H1 (cell line): ENCODE results near the gene PRLH. TPM values are rescaled to one million over a fixed set of nuclear protein-coding genes. Genes with fewer than 3 reads are reported as not detected.

Experiments
- CTCF ChIA-PET: fragments of 300-600 bp; sonication (Branson Sonifier 250); formaldehyde crosslinking; loops from one replicate; lab custom pipeline; 2021; ENCODE audit not compliant: partially characterized antibody; lab: Charles Lee
- POLR2A ChIA-PET: fragments of 300-600 bp; sonication (Branson Sonifier 250); formaldehyde crosslinking; loops from one replicate; lab custom pipeline; 2021; ENCODE audit warnings: inconsistent platforms; ENCODE audit not compliant: partially characterized antibody; lab: Charles Lee
- DNase-seq, 2 experiments: peaks; one replicate each; pipeline versions ENCODE4 v3.0.0 to v3.0.0-alpha.2; 2010 to 2022; ENCODE audit warnings: low spot score in 2 of 2, low read depth in 1 of 2, mixed read lengths in 1 of 2
- FAIRE-seq: peaks from 2 replicates; lab custom pipeline; 2011; peaks lifted over from hg19 to GRCh38; lab: Jason Lieb, UNC
- H2AFZ ChIP-seq: 2 replicates; pipeline ENCODE4 v1.8.1; 2012; ENCODE audit warnings: low read length, inconsistent platforms
- H2AK5ac ChIP-seq: 2 replicates; pipeline ENCODE4 v1.6.1; 2013; ENCODE audit warnings: low read depth, low read length
- H2BK120ac ChIP-seq: replicated peaks from 2 replicates; pipeline ENCODE3; 2013; ENCODE audit warnings: low read depth, low read length, inconsistent platforms
- H2BK12ac ChIP-seq: 2 replicates; pipeline ENCODE4 v1.6.1; 2013; ENCODE audit warnings: low read depth, low read length
- H2BK15ac ChIP-seq: 2 replicates; pipeline ENCODE4 v1.6.1; 2013; ENCODE audit warnings: low read length
- H2BK20ac ChIP-seq: 2 replicates; pipeline ENCODE4 v1.6.1; 2013; ENCODE audit warnings: low read length
- H2BK5ac ChIP-seq: 2 replicates; pipeline ENCODE4 v1.6.1; 2013; ENCODE audit warnings: low read depth, low read length
- H3K14ac ChIP-seq: 2 replicates; pipeline ENCODE4 v1.6.1; 2013; ENCODE audit warnings: inconsistent platforms; ENCODE audit not compliant: insufficient read length
- H3K18ac ChIP-seq: 2 replicates; pipeline ENCODE4 v1.6.1; 2013; ENCODE audit warnings: low read length; ENCODE audit errors: extremely low read depth
- H3K23ac ChIP-seq: 2 replicates; pipeline ENCODE4 v1.6.1; 2013; ENCODE audit warnings: inconsistent platforms; ENCODE audit not compliant: insufficient read length
- H3K23me2 ChIP-seq: 2 replicates; pipeline ENCODE4 v1.6.1; 2013; ENCODE audit warnings: low read depth, low read length
- H3K27ac ChIP-seq: 2 replicates; pipeline ENCODE4 v1.6.1; 2011; ENCODE audit warnings: low read depth, low read length, inconsistent platforms
- H3K27me3 ChIP-seq, 4 experiments: replicated peaks in 1 of 4; 1 replicate in 1 of 4; 2 replicates in 3 of 4; pipeline versions ENCODE4 v1.6.1 to v1.8.1; 2011 to 2013; ENCODE audit warnings: low read length in 3 of 4, mild to moderate bottlenecking in 3 of 4, inconsistent platforms in 2 of 4, mixed read lengths in 2 of 4, moderate library complexity in 1 of 4; ENCODE audit not compliant: control insufficient read depth in 3 of 4, insufficient read depth in 3 of 4; ENCODE audit errors: extremely low read depth in 1 of 4
- H3K36me3 ChIP-seq, 4 experiments: 2 replicates each; pipeline versions ENCODE4 v1.6.1 to v1.8.1; 2011 to 2013; ENCODE audit warnings: mild to moderate bottlenecking in 4 of 4, low read length in 3 of 4, moderate library complexity in 2 of 4, control low read depth in 1 of 4, inconsistent platforms in 1 of 4; ENCODE audit not compliant: insufficient read depth in 4 of 4, control insufficient read depth in 2 of 4
- H3K4ac ChIP-seq: replicated peaks from 2 replicates; pipeline ENCODE3; 2013; ENCODE audit warnings: low read length, low read depth, mixed read lengths, inconsistent platforms; ENCODE audit not compliant: insufficient read length
- H3K4me1 ChIP-seq, 4 experiments: replicated peaks in 1 of 4; 1 replicate in 1 of 4; 2 replicates in 3 of 4; pipeline versions ENCODE4 v1.6.1 to v1.8.1; 2011 to 2013; ENCODE audit warnings: low read length in 3 of 4, inconsistent platforms in 2 of 4, mixed read lengths in 1 of 4; ENCODE audit not compliant: insufficient read depth in 4 of 4, control insufficient read depth in 3 of 4
- H3K4me2 ChIP-seq, 2 experiments: 2 replicates each; pipeline versions ENCODE4 v1.6.1 to v1.8.1; 2011 to 2013; ENCODE audit warnings: low read depth in 2 of 2, low read length in 2 of 2, control low read depth in 1 of 2, inconsistent platforms in 1 of 2, mild to moderate bottlenecking in 1 of 2; ENCODE audit not compliant: insufficient read depth in 1 of 2
- H3K4me3 ChIP-seq, 4 experiments: fragments of 200-600, 300-600 bp in 1 of 4; sonication (generic), shearing (Covaris generic), sonication (Bioruptor Twin) in 1 of 4; 2 replicates each; pipeline versions ENCODE4 v1.5.1 to v1.8.1; 2011 to 2016; ENCODE audit warnings: low read length in 4 of 4, low read depth in 3 of 4, control low read depth in 2 of 4, inconsistent platforms in 2 of 4, mild to moderate bottlenecking in 2 of 4, mixed read lengths in 1 of 4, moderate library complexity in 1 of 4; ENCODE audit not compliant: insufficient read depth in 2 of 4; ENCODE audit errors: extremely low read depth in 1 of 4
- H3K56ac ChIP-seq: replicated peaks from 2 replicates; pipeline ENCODE3; 2013; ENCODE audit warnings: low read depth, mild to moderate bottlenecking, mixed read lengths, low read length, inconsistent platforms; ENCODE audit not compliant: insufficient read length
- H3K79me1 ChIP-seq: 2 replicates; pipeline ENCODE4 v1.6.1; 2013; ENCODE audit warnings: low read depth, low read length, control low read depth
- H3K79me2 ChIP-seq, 2 experiments: 2 replicates each; pipeline versions ENCODE4 v1.6.1 to v1.8.1; 2012 to 2013; ENCODE audit warnings: low read length in 2 of 2, mild to moderate bottlenecking in 2 of 2, inconsistent platforms in 1 of 2; ENCODE audit not compliant: insufficient read depth in 2 of 2, control insufficient read depth in 1 of 2
- H3K9ac ChIP-seq, 4 experiments: replicated peaks in 1 of 4; 1 replicate in 1 of 4; 2 replicates in 3 of 4; pipeline versions ENCODE4 v1.6.1 to v1.8.1; 2011 to 2013; ENCODE audit warnings: low read depth in 3 of 4, low read length in 3 of 4, control low read depth in 2 of 4, mild to moderate bottlenecking in 2 of 4, moderate library complexity in 2 of 4, inconsistent platforms in 1 of 4; ENCODE audit errors: extremely low read depth in 1 of 4
- H3K9me3 ChIP-seq, 2 experiments: 2 replicates each; pipeline versions ENCODE4 v1.6.1 to v1.8.1; 2012 to 2013; ENCODE audit warnings: mild to moderate bottlenecking in 2 of 2, moderate library complexity in 2 of 2, control low read depth in 1 of 2, inconsistent platforms in 1 of 2, low read depth in 1 of 2, low read length in 1 of 2, mixed read lengths in 1 of 2; ENCODE audit not compliant: insufficient read depth in 2 of 2
- H4K20me1 ChIP-seq, 2 experiments: replicated peaks in 1 of 2; 2 replicates each; pipeline versions ENCODE3 to v1.8.1; 2011 to 2013; ENCODE audit warnings: inconsistent platforms in 2 of 2, low read length in 2 of 2, mild to moderate bottlenecking in 1 of 2; ENCODE audit not compliant: insufficient read depth in 2 of 2, control insufficient read depth in 1 of 2
- H4K5ac ChIP-seq: 2 replicates; pipeline ENCODE4 v1.6.1; 2013; ENCODE audit warnings: low read length, low read depth, mixed read lengths, inconsistent platforms; ENCODE audit not compliant: insufficient read length
- H4K8ac ChIP-seq: 2 replicates; pipeline ENCODE4 v1.8.0; 2013; ENCODE audit warnings: mild to moderate bottlenecking, moderate library complexity, low read length, inconsistent platforms; ENCODE audit not compliant: insufficient read depth; ENCODE audit errors: extremely low read depth
- H4K91ac ChIP-seq: replicated peaks from 2 replicates; pipeline ENCODE3; 2013; ENCODE audit warnings: low read length, mixed read lengths, inconsistent platforms; ENCODE audit not compliant: insufficient read length
- E2F6 ChIP-seq: IDR thresholded peaks from 2 replicates; pipeline ENCODE4 v1.6.1; 2012; ENCODE audit warnings: inconsistent platforms
- FOSL1 ChIP-seq: IDR thresholded peaks from 2 replicates; pipeline ENCODE4 v1.6.1; 2011; ENCODE audit warnings: mild to moderate bottlenecking, low read depth, low read length, moderate library complexity; ENCODE audit not compliant: insufficient read depth
- JUN ChIP-seq: IDR thresholded peaks from 2 replicates; pipeline ENCODE4 v1.6.1; 2011; ENCODE audit warnings: low read depth, mild to moderate bottlenecking, improper control_type of control experiment, low read length
- KDM1A ChIP-seq: fragments of 200-600, 300-600 bp; sonication (generic); IDR thresholded peaks from 2 replicates; pipeline ENCODE4 v1.7.1; 2016; ENCODE audit warnings: mild to moderate bottlenecking, low read length, borderline replicate concordance
- KDM4A ChIP-seq: IDR thresholded peaks from one replicate; pipeline ENCODE4 v1.7.1; 2012; ENCODE audit warnings: low read depth, mild to moderate bottlenecking, moderate library complexity, low read length, inconsistent platforms; ENCODE audit not compliant: severe bottlenecking
- KDM5A ChIP-seq: fragments of 200-600 bp; IDR thresholded peaks from 2 replicates; pipeline ENCODE4 v1.7.1; 2012; ENCODE audit warnings: mild to moderate bottlenecking, low read length, inconsistent platforms, mixed read lengths
- MAFK ChIP-seq: IDR thresholded peaks from 2 replicates; pipeline ENCODE4 v1.6.1; 2012; ENCODE audit warnings: low read depth, mild to moderate bottlenecking, improper control_type of control experiment, low read length
- PHF8 ChIP-seq: fragments of 200-600 bp; sonication (generic); conservative IDR thresholded peaks from 2 replicates; pipeline ENCODE4 v1.7.1; 2012; ENCODE audit warnings: low read depth, mild to moderate bottlenecking, inconsistent platforms, low read length, moderate library complexity
- RNF2 ChIP-seq: fragments of 200-900, 300-1000 bp; sonication (generic); IDR thresholded peaks from 2 replicates; pipeline ENCODE4 v1.7.1; 2016; ENCODE audit warnings: borderline replicate concordance, low read depth, mild to moderate bottlenecking, antibody characterized with exemption, low read length; ENCODE audit not compliant: poor library complexity, severe bottlenecking; ENCODE audit errors: missing control alignments
- SP4 ChIP-seq: IDR thresholded peaks from 2 replicates; pipeline ENCODE4 v1.6.1; 2012; ENCODE audit warnings: low read length, inconsistent platforms
- TEAD4 ChIP-seq: IDR thresholded peaks from 2 replicates; pipeline ENCODE4 v1.6.1; 2012; ENCODE audit warnings: low read depth, low read length, inconsistent platforms, mixed read lengths
- WGBS, 2 experiments: shearing (Covaris generic) in 1 of 2; methylation state at CpG; one replicate each; pipeline versions ENCODE4 v1.1.6 to v1.1.7; 2013 to 2015; ENCODE audit warnings: low lambda C conversion rate in 2 of 2, mixed read lengths in 2 of 2, inconsistent platforms in 1 of 2, low coverage in 1 of 2, missing lambda C conversion rate in 1 of 2; ENCODE audit not compliant: insufficient replicate concordance in 2 of 2, insufficient coverage in 1 of 2, insufficient read length in 1 of 2; ENCODE audit errors: extremely low coverage in 1 of 2, missing lambda C conversion rate in 1 of 2; 5-methylcytosine and 5-hydroxymethylcytosine counted together
- polyA plus RNA-seq, 7 experiments: library from polyadenylated mRNA; depleted of rRNA in 3 of 7; stranded (reverse) in 5 of 7; unstranded in 2 of 7; fragments of >200 nt in 5 of 7; fragments of 200-250 nt in 2 of 7; gene quantifications; 1 replicate in 5 of 7; 2 replicates in 1 of 7; 4 replicates in 1 of 7; pipeline versions ENCODE4 v1.2.1 to v1.2.3, GENCODE V29; 2011 to 2013; ENCODE audit warnings: missing spikeins in 2 of 7, mixed read lengths in 2 of 7
- total RNA-seq: library from RNA; stranded (reverse); fragmentation: NEBNext Ultra II Directional; extraction: Animal tissue kit (Norgen Biotek cat#: 25700); gene quantifications from 2 replicates; pipeline ENCODE4 v1.2.1, GENCODE V29; 2021

PRLH gene
- total and polyA plus RNA-seq, 2 of the 8 experiments (the other 6 are each of a cell fraction or from before 2014, with no cell fraction given): not detected

GRCh38 chr2:237600205-237600846, 34.0 kb downstream of the PRLH start:
- Histone ChIP-seq H2BK12ac (peak overlapping the region; percentile 82; the same call in 1 of the 2 replicates), H3K4ac (no peak overlapping the region), H3K4me1 (peaks cover 2 to 26% (median 12%) of the 10 kb centered on the region in 4 experiments), H4K91ac (peak overlapping the region; percentile 40), H3K79me2 (no peaks in the 10 kb centered on the region), H3K14ac (no peak overlapping the region), H2BK15ac (peak overlapping the region; percentile 33; the same call in 1 of the 2 replicates), H3K23ac (no peak overlapping the region), H4K8ac (no peak overlapping the region), H2BK120ac (no peak overlapping the region), H3K79me1 (no peaks in the 10 kb centered on the region), H3K56ac (no peak overlapping the region), H4K5ac (no peak overlapping the region), H3K27ac (no peak overlapping the region), H3K9ac (no peak overlapping the region), H2BK20ac (peak overlapping the region; percentile 40; the same call in 1 of the 2 replicates), H3K18ac (peak overlapping the region; percentile 21; the same call in 1 of the 2 replicates), H2AFZ (no peak overlapping the region), H3K27me3 (no peaks in the 10 kb centered on the region), H3K36me3 (no peaks in the 10 kb centered on the region), H2BK5ac (no peak overlapping the region), H3K4me2 (no peak overlapping the region), H4K20me1 (no peaks in the 10 kb centered on the region), H3K4me3 (no peak overlapping the region), H3K23me2 (no peaks in the 10 kb centered on the region), H3K9me3 (peaks cover 0 to 4% of the 10 kb centered on the region in 2 experiments; a peak in 1 of 4 replicates), H2AK5ac (no peak overlapping the region; the same call in 1 of the 2 replicates)
- POLR2A ChIA-PET: interaction anchor here (1.2 to 7.5 kb wide), 5 partner anchors 10 to 64 kb away, joined by 3 to 51 read pairs (median 5); partner anchors contain the start of genes LRRFIP1 and RAB17
- DNase-seq: no peak
- CTCF ChIA-PET: interaction anchor here (0.9 to 8.8 kb wide), 10 partner anchors 8 to 159 kb away, joined by 3 to 63 read pairs (median 6); partner anchors contain the start of gene RAB17
- no peak for FAIRE-seq
- 84% methylated on average over 16 of the region's 16 CpGs; no CpG with 5 or more reads in 1 of the 2 experiments for WGBS, 2 experiments
- no peak for TF ChIP-seq FOSL1
- no peak for TF ChIP-seq JUN
- TF ChIP-seq E2F6: no peak
- no peak for TF ChIP-seq PHF8
- no peak for TF ChIP-seq RNF2
- no peak for TF ChIP-seq MAFK
- TF ChIP-seq KDM4A: no peak
- no peak for TF ChIP-seq KDM5A
- TF ChIP-seq SP4: no peak
- TF ChIP-seq KDM1A: no peak
- no peak for TF ChIP-seq TEAD4
